SK-N-SH (cell line): Measurements from ENCODE around the gene SREBF2. TPM values are rescaled to one million over a fixed set of nuclear protein-coding genes. Genes with fewer than 3 reads are reported as not detected.

Experiments used
- CTCF ChIA-PET: fragments of 300-600, 350-600 bp; formaldehyde crosslinking; extraction: SDS; loops from one replicate; lab custom pipeline; 2021; lab: Yijun Ruan, JAX
- POLR2A ChIA-PET: fragments of 350-600 bp; sonication (Branson Sonifier 250); formaldehyde crosslinking; extraction: SDS; loops from one replicate; lab custom pipeline; 2020; ENCODE audit warnings: antibody characterized with exemption, inconsistent platforms; lab: Yijun Ruan, JAX
- DNase-seq: peaks from one replicate; pipeline ENCODE4 v3.0.0; 2012
- H2AFZ ChIP-seq: fragments of 200-600 bp; sonication (generic); 2 replicates; pipeline ENCODE4 v1.8.1; 2016; ENCODE audit warnings: antibody characterized with exemption, mild to moderate bottlenecking, low read depth
- H3F3A ChIP-seq: fragments of 200-600 bp; sonication (generic); replicated peaks from 2 replicates; pipeline ENCODE3; 2016; ENCODE audit warnings: antibody characterized with exemption, mild to moderate bottlenecking; ENCODE audit not compliant: insufficient read depth
- H3K27ac ChIP-seq, 2 experiments: fragments of 200-500 bp in 1 of 2; fragments of 200-600 bp in 1 of 2; sonication (Bioruptor generic) in 1 of 2; sonication (generic), shearing (Covaris generic) in 1 of 2; 2 replicates each; pipeline versions ENCODE4 v1.5.1 to v1.6.1; 2014 to 2016; ENCODE audit warnings: low read depth in 2 of 2, inconsistent platforms in 1 of 2, low read length in 1 of 2, mild to moderate bottlenecking in 1 of 2, mixed read lengths in 1 of 2
- H3K27me3 ChIP-seq: fragments of 200-600 bp; sonication (generic), shearing (Covaris generic); 2 replicates; pipeline ENCODE4 v1.6.1; 2016; ENCODE audit warnings: mixed run types; ENCODE audit not compliant: insufficient read depth
- H3K36me3 ChIP-seq, 2 experiments: fragments of 200-500 bp in 1 of 2; fragments of 200-600 bp in 1 of 2; sonication (Bioruptor generic) in 1 of 2; sonication (generic) in 1 of 2; replicated peaks in 1 of 2; 2 replicates each; pipeline versions ENCODE3 to v1.5.1; 2014 to 2016; ENCODE audit warnings: low read length in 1 of 2, mild to moderate bottlenecking in 1 of 2; ENCODE audit not compliant: insufficient read depth in 2 of 2, control insufficient read depth in 1 of 2
- H3K4me1 ChIP-seq, 2 experiments: fragments of 200-500 bp in 1 of 2; fragments of 200-600 bp in 1 of 2; sonication (Bioruptor generic) in 1 of 2; sonication (generic), shearing (Covaris generic) in 1 of 2; 2 replicates each; pipeline versions ENCODE4 v1.5.1 to v1.6.1; 2014 to 2016; ENCODE audit warnings: low read depth in 1 of 2, low read length in 1 of 2, mixed run types in 1 of 2; ENCODE audit not compliant: insufficient read depth in 2 of 2, control insufficient read depth in 1 of 2
- H3K4me2 ChIP-seq: fragments of 200-600 bp; sonication (generic), shearing (Covaris generic); 2 replicates; pipeline ENCODE4 v1.6.1; 2017; ENCODE audit warnings: mixed run types
- H3K4me3 ChIP-seq, 2 experiments: fragments of 200-500 bp in 1 of 2; fragments of 200-600 bp in 1 of 2; sonication (Bioruptor generic) in 1 of 2; sonication (generic), shearing (Covaris generic) in 1 of 2; 2 replicates each; pipeline versions ENCODE4 v1.5.1 to v1.8.1; 2014 to 2016; ENCODE audit warnings: low read depth in 2 of 2, inconsistent platforms in 1 of 2, low read length in 1 of 2, mild to moderate bottlenecking in 1 of 2, mixed read lengths in 1 of 2, moderate library complexity in 1 of 2
- H3K79me2 ChIP-seq: fragments of 200-600 bp; sonication (generic); 2 replicates; pipeline ENCODE4 v1.8.1; 2017; ENCODE audit warnings: mild to moderate bottlenecking; ENCODE audit not compliant: insufficient read depth
- H3K9ac ChIP-seq: fragments of 200-600 bp; sonication (generic); 2 replicates; pipeline ENCODE4 v1.6.1; 2017; ENCODE audit warnings: mixed run types
- H3K9me2 ChIP-seq: fragments of 200-600 bp; sonication (generic); 2 replicates; pipeline ENCODE4 v1.6.1; 2017; ENCODE audit warnings: mixed run types
- H3K9me3 ChIP-seq: fragments of 200-600 bp; sonication (generic); 2 replicates; pipeline ENCODE4 v1.6.1; 2017; ENCODE audit warnings: mixed run types, mild to moderate bottlenecking, moderate library complexity
- H4K20me1 ChIP-seq: fragments of 200-600 bp; sonication (generic); 2 replicates; pipeline ENCODE4 v1.6.1; 2017; ENCODE audit warnings: mild to moderate bottlenecking, mixed run types; ENCODE audit not compliant: insufficient read depth
- CHD2 ChIP-seq: fragments of 150-350 bp; IDR thresholded peaks from 2 replicates; pipeline ENCODE4 v1.6.1; 2018; ENCODE audit warnings: low read length; ENCODE audit not compliant: partially characterized antibody
- EP300 ChIP-seq, 2 experiments: IDR thresholded peaks; 2 replicates each; pipeline versions ENCODE4 v1.4.0 to v1.6.1; 2012; ENCODE audit warnings: borderline replicate concordance in 1 of 2, low read depth in 1 of 2, low read length in 1 of 2
- FOSL2 ChIP-seq: IDR thresholded peaks from 2 replicates; pipeline ENCODE4 v1.4.0; 2012; ENCODE audit warnings: low read depth, mild to moderate bottlenecking, moderate library complexity, borderline replicate concordance
- FOXJ3 ChIP-seq: sonication (generic); formaldehyde crosslinking; IDR thresholded peaks from 2 replicates; pipeline ENCODE4 v1.5.1; 2020; ENCODE audit warnings: mild to moderate bottlenecking, missing genetic modification reagents
- FOXM1 ChIP-seq: IDR thresholded peaks from 2 replicates; pipeline ENCODE4 v1.4.0; 2012; ENCODE audit warnings: low read depth, mild to moderate bottlenecking
- IRF3 ChIP-seq: fragments of 150-350 bp; IDR thresholded peaks from 2 replicates; pipeline ENCODE4 v1.6.1; 2016; ENCODE audit warnings: mild to moderate bottlenecking, low read depth, low read length
- MAX ChIP-seq: IDR thresholded peaks from 2 replicates; pipeline ENCODE4 v1.4.0; 2012; ENCODE audit warnings: low read depth
- MXI1 ChIP-seq: IDR thresholded peaks from 2 replicates; pipeline ENCODE4 v1.6.1; 2012; ENCODE audit warnings: mild to moderate bottlenecking, low read depth, low read length, improper control_type of control experiment
- NFIC ChIP-seq: IDR thresholded peaks from 2 replicates; pipeline ENCODE4 v1.4.0; 2012; ENCODE audit warnings: borderline replicate concordance
- RAD21 ChIP-seq: IDR thresholded peaks from 2 replicates; pipeline ENCODE4 v1.6.1; 2012; ENCODE audit warnings: mild to moderate bottlenecking, low read length
- RXRA ChIP-seq: IDR thresholded peaks from 2 replicates; pipeline ENCODE4 v1.4.0; 2012; ENCODE audit warnings: low read depth, mild to moderate bottlenecking, borderline replicate concordance
- SIN3A ChIP-seq: IDR thresholded peaks from 2 replicates; pipeline ENCODE4 v1.6.1; 2012; ENCODE audit warnings: low read depth, mild to moderate bottlenecking, low read length, moderate library complexity, borderline replicate concordance
- TCF12 ChIP-seq: IDR thresholded peaks from 2 replicates; pipeline ENCODE4 v1.4.0; 2012
- TEAD4 ChIP-seq: IDR thresholded peaks from 2 replicates; pipeline ENCODE4 v1.4.0; 2012; ENCODE audit warnings: mild to moderate bottlenecking, borderline replicate concordance; ENCODE audit not compliant: insufficient read depth
- USF1 ChIP-seq: IDR thresholded peaks from 2 replicates; pipeline ENCODE4 v1.4.0; 2012; ENCODE audit warnings: low read depth, borderline replicate concordance
- WGBS: methylation state at CpG from one replicate; pipeline ENCODE4 v1.1.6; 2017; ENCODE audit warnings: low lambda C conversion rate; 5-methylcytosine and 5-hydroxymethylcytosine counted together
- polyA plus RNA-seq, 3 experiments: library from polyadenylated mRNA; depleted of rRNA; stranded (reverse); fragments of >200 nt; gene quantifications; 2 replicates each; pipeline ENCODE4 v1.2.3, GENCODE V29; 2012

The SREBF2 gene
- polyA plus RNA-seq, 1 of the 3 experiments (the other 2 are of a cell fraction): 7.5 TPM

DNA sequence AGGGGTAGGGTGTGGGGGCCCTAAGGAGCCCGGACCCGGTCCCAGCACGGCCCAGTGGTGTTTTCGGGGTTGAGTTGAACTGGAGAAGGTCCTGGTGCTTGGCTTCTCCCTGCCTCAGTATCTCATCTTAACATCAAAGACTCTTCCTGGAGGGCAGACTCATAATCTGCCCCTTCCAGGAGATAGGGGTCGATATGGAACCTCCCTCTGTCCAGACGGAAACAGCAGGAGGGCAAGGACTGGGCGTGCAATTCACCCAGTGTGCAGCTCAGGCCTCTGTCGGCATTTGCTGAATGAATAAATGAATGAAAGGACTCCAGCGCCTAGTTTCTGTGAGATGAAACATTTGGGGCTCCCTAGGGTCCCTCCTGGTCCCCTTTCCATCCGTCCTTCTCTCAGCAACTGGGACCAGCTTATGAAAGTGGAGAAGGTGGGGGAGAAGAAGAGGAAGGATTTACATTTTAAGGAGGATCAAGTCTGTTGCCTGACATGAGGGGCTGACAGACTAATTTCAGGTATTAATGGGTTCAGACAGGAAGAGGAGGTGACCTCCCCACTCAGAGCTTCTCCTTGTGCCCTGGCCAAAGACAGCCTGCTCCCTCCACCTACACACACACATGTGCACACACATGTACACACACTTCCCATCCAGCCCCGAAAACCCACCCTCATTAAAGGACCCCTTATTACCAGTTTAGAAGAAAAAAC is 83.0 kb downstream of the SREBF2 start (continued):
- no peak for TF ChIP-seq IRF3
- no peak for TF ChIP-seq RAD21
- TF ChIP-seq SIN3A: no peak
- no peak for TF ChIP-seq CHD2
- no peak for TF ChIP-seq TEAD4

DNA sequence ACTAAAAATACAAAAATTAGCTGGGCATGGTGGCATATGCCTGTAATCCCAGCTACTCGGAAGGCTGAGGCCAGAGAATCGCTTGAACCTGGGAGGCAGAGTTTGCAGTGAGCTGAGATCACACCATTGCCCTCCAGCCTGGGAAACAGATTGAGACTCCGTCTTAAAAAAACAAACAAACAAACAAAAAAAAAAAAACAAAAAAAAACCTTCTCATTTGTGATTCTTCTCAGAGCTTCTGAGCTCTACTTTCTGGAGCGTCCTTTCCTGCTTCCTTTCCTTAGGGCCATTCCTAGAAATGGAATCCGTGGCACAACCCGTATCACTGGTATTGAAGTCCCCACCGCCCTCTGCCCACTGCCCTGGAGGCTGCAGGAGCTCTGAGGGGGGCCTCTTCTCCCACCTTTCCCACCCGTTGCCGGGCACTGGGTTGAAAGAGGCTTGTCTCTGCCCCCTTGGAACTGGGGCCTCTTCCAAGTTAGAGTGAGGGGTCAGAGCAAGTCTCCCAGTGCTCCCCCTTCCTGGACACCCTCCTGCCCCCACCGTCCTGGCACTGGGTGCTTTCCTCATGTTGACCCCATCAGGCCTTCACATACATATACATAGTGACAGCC is 83.9 kb downstream of the SREBF2 start:
- Histone ChIP-seq H3K9me2 (no peaks in the 10 kb centered on the region), H3K4me3 (no peak overlapping the region), H3K4me1 (peaks cover 0 to 3% of the 10 kb centered on the region in 2 experiments; a peak in 2 of 4 replicates), H3K9me3 (no peaks in the 10 kb centered on the region), H3K27me3 (peaks cover 13% of the 10 kb centered on the region; the same call in 1 of the 2 replicates), H4K20me1 (no peaks in the 10 kb centered on the region), H3K4me2 (no peak overlapping the region), H3K27ac (no peak overlapping the region), H2AFZ (no peak overlapping the region), H3F3A (no peaks in the 10 kb centered on the region), H3K79me2 (no peaks in the 10 kb centered on the region), H3K36me3 (no peaks in the 10 kb centered on the region), H3K9ac (no peak overlapping the region)
- no peak for DNase-seq
- ChIA-PET CTCF (no interaction called here), POLR2A (no interaction called here)
- TF ChIP-seq TEAD4 (no peak), NFIC (no peak), TCF12 (no peak), MXI1 (no peak), FOXM1 (no peak), RXRA (no peak), MAX (no peak), FOXJ3 (no peak), EP300 (IDR thresholded peaks at IDR 0.05; ENCODE audit: borderline replicate concordance in 1 of 2, low read depth in 1 of 2, low read length in 1 of 2) (no peak), FOSL2 (no peak), IRF3 (no peak), USF1 (no peak), RAD21 (no peak)
- WGBS: 71% methylated on average over 8 of the region's 10 CpGs
